ENCODE results near the gene C4BPA. TPM values are rescaled to one million over a fixed set of nuclear protein-coding genes. Genes with fewer than 3 reads are reported as not detected.

The C4BPA gene
- total and polyA plus RNA-seq, 9 of the 15 experiments (the other 6 are each of a cell fraction or from before 2014, with no cell fraction given) = 0.04 to 0.22 (median 0.11) TPM; not detected in 3

GRCh38 chr1:207084701-207085180 is 19.3 kb upstream of the C4BPA start (continued):
- peak; percentile 61 for TF ChIP-seq PKNOX1 (IDR thresholded peaks at IDR 0.05)
- no peak for TF ChIP-seq SNAPC5 (CRISPR knock-in tag; IDR thresholded peaks at IDR 0.05)
- TF ChIP-seq RB1 (IDR thresholded peaks at IDR 0.05; ENCODE audit: low read depth) = peak; percentile 82
- TF ChIP-seq ZNF77 (CRISPR knock-in tag; IDR thresholded peaks at IDR 0.05) = no peak
- TF ChIP-seq ZNF696 (CRISPR knock-in tag; conservative IDR thresholded peaks at IDR 0.05) = no peak
- no peak for TF ChIP-seq ZNF224 (CRISPR knock-in tag; IDR thresholded peaks at IDR 0.05)
- no peak for TF ChIP-seq TCF7L2 (IDR thresholded peaks at IDR 0.05; ENCODE audit: low read depth, low read length)
- TF ChIP-seq POLR2AphosphoS5 (IDR thresholded peaks at IDR 0.05; ENCODE audit: control insufficient read depth, insufficient read depth, low read depth, low read length) = peak; percentile 62; the same call in 1 of the 2 replicates
- TF ChIP-seq JUN (IDR thresholded peaks at IDR 0.05; ENCODE audit: borderline replicate concordance, low read depth, low read length) = peak; percentile 25; the same call in 1 of the 2 replicates
- TF ChIP-seq JUN (CRISPR knock-in tag; IDR thresholded peaks at IDR 0.05; ENCODE audit: borderline replicate concordance) = no peak
- no peak; the same call in 1 of the 2 replicates for TF ChIP-seq MIER1 (IDR thresholded peaks at IDR 0.05; ENCODE audit: low read depth)
- TF ChIP-seq ZNF12 (CRISPR knock-in tag; IDR thresholded peaks at IDR 0.05) = no peak
- TF ChIP-seq MGA (IDR thresholded peaks at IDR 0.05) = no peak
- TF ChIP-seq ILK (tag; IDR thresholded peaks at IDR 0.05; ENCODE audit: borderline replicate concordance, low read depth) = no peak
- 0 out of 2 replicates have a peak, but pooled peaks have one; percentile 40 for TF ChIP-seq ZNF197 (CRISPR knock-in tag; IDR thresholded peaks at IDR 0.05; ENCODE audit: low read depth)
- no peak for TF ChIP-seq TAF7 (tag; IDR thresholded peaks at IDR 0.05)
- TF ChIP-seq ZNF76 (CRISPR knock-in tag; IDR thresholded peaks at IDR 0.05; ENCODE audit: borderline replicate concordance) = no peak

All from K562 (cell line).